ENCODE data around the gene SLC20A1. TPM values are rescaled to one million over a fixed set of nuclear protein-coding genes. Genes with fewer than 3 reads are reported as not detected.

The SLC20A1 gene
- polyA plus RNA-seq, 3 donors, result 36.1 to 41.8 (median 40.9) TPM

- no peak for DNase-seq (ENCODE audit: low read depth in 3 of 3, low spot score in 2 of 3)
These were observed 20.1 kb upstream of the SLC20A1 start for GRCh38 chr2:112625474-112626114.

DNA sequence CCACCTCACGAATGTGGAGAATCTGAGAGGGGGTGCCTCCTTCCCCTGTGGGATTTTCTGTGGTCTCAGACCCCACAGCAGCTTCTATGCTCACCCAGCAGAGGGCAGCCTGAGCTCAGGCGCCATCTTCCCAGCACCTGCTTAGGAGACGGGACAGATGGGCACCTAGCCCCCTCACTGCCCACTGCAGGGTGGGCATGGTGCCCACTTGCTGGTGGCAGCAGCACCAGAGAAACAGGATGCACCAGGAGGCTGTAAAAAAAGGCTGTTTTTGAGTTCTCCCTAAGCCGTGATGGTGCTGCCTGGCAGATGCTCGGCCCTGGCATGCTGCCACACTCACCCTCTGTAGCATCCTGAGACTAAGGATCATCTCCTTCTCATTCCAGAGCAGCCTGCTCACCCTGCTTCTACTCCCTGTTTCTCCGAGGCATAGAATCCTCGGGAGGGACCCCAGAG is 19.1 kb upstream of the SLC20A1 start:
- DNase-seq (ENCODE audit: low read depth in 3 of 3, low spot score in 2 of 3), result no peak

DNA sequence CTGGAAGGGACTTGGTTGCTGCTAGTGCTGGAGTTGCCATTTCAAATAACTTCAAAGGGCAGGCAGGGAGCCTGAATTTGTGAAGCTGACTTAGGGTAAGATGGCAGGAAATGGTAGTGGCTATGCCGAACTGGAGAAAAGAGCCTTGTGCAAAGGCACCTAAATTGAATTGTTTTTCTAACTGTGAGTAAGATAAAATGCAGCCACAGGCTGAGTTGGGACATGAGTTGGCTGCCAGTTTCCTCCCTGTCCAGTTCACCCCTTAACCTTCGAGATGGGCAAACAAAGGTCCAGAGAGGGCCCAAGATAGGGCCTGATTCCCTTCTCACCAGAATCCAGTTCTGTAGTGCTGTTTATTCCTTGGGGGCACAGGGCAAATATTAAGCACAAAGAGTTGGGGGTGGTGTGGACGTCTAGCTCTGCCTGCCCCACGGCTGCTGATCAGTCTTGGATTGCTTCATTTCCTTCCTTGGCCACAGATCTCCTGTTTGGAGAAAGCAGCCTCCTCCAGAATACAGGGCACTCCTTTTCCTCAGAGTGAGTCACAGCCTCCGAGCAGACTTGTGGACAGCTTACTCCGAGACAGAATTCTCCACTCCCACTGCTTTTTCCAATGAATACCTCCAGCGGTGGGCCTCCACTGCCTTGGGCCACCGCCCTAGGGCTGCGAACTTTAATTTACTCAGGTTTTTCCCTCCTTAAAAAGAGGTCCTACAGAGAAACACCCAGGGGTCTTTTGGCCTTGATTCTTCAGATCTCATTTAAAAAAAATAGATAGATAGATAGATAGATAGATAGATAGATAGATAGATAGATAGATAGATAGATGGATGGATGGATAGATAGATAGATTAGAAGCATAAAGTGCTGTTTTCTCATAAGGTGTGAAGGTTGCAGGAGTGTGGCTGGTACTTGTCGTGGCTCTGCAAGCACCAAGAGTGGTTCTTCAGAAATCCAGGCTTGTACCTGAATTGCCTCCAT is 18.4 kb upstream of the SLC20A1 start:
- DNase-seq (ENCODE audit: low read depth in 3 of 3, low spot score in 2 of 3), result no peak

- DNase-seq (ENCODE audit: low read depth in 3 of 3, low spot score in 2 of 3), result no peak
These were observed 16.5 kb upstream of the SLC20A1 start for GRCh38 chr2:112629224-112629623.

DNA sequence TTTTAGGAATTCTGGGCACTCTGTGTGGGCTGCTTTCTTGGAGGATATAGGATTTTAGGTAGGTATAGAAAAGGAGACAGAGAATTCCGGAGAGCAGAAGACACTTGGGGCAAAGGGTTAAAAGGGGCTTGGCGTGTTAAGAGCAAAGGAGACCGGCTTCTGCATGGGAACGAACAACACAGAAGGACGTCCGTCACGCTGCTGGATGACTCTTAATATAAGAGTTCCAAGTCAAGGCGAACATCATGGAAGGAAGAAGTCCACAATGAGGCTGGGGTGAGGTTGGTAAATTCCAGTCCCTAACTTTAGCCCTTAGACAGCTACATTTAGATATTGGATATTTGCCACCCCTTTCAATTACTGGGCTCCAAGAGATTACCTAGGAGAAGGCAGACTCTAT is 15.9 kb upstream of the SLC20A1 start:
- no peak for DNase-seq (ENCODE audit: low read depth in 3 of 3, low spot score in 2 of 3)

DNA sequence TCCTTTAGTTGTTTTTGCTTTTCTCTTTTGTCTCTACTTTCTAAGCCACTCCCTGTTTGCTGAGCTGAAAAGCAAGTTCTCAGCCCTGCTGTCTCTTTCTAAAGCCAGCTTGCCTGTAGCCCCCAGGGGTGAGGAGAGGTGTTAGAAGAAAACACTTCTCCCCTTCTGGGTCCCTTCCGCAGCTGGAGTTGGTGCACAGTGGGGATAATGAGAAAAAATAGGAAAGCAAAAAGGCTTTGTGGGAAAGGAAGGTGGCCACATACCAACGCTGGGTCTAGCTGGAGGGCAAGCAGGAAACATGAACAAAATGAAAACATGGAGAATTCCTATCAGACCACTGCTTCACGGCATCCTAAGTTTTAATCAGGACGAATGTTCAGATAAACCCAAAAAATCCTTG is 15.5 kb upstream of the SLC20A1 start:
- DNase-seq (ENCODE audit: low read depth in 3 of 3, low spot score in 2 of 3), result no peak

DNA sequence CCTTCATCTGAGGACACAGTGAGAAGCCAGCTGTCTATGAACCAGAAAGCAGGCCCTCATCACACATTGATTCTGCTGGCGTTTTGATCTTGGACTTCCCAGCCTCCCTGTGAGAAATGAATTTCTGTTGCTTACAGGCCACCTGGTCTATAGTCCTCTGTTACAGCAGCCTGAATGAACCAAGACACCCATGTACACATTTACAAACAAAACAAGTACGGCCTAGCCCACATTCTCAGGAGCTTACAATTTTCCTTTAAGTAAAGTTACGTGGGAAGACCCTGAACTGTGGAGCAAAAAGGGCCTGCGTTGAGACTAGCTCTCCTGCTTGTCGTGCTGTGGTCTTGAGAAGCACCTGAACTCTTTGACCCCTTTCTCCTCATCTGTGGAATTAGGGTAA is 12.0 kb upstream of the SLC20A1 start:
- no peak for DNase-seq (ENCODE audit: low read depth in 3 of 3, low spot score in 2 of 3)

- no peak for DNase-seq (ENCODE audit: low read depth in 3 of 3, low spot score in 2 of 3)
These were observed 11.4 kb upstream of the SLC20A1 start for GRCh38 chr2:112634153-112634873.

- DNase-seq (ENCODE audit: low read depth in 3 of 3, low spot score in 2 of 3), result no peak
These were observed 10.9 kb upstream of the SLC20A1 start for GRCh38 chr2:112634874-112635157.

DNA sequence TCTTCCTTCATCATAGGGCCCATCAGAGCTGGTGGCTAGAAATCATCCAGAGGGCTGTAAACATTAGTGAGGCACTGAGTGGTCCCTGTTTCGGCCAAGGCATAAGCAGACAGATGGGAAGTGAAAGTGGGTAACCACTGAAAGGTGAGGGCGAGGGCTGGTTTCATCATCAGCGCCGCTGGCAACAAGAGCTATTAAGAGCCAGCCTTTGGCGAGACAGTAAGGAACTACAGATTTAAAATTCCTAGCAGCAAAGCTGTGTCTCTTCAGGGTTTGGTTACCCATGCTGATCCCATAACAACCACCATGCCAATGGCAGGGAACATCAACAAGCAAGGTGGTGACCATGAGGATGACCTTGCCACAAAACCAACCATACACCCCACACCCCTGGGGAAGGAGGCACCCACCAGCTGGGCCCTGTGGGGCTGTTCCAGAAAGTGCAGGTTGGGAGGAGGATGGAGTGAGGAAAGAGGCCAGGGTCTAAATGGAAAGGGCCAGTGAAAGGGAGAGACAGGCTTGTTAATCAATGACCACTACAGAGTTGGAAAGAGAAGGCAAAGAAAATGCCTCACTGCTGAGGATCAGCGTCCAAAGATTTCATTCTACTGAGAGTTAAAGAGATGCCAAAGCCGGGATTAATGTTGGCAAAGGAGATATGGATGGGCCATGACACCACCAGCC is 9.0 kb upstream of the SLC20A1 start:
- no peak for DNase-seq (ENCODE audit: low read depth in 3 of 3, low spot score in 2 of 3)

- no peak for DNase-seq (ENCODE audit: low read depth in 3 of 3, low spot score in 2 of 3)
These were observed 8.5 kb upstream of the SLC20A1 start for GRCh38 chr2:112637289-112637660.

- no peak for DNase-seq (ENCODE audit: low read depth in 3 of 3, low spot score in 2 of 3)
These were observed 5.8 kb upstream of the SLC20A1 start for GRCh38 chr2:112639936-112640335.

- DNase-seq (ENCODE audit: low read depth in 3 of 3, low spot score in 2 of 3), result no peak
These were observed 5.3 kb upstream of the SLC20A1 start for GRCh38 chr2:112640467-112640799.

DNA sequence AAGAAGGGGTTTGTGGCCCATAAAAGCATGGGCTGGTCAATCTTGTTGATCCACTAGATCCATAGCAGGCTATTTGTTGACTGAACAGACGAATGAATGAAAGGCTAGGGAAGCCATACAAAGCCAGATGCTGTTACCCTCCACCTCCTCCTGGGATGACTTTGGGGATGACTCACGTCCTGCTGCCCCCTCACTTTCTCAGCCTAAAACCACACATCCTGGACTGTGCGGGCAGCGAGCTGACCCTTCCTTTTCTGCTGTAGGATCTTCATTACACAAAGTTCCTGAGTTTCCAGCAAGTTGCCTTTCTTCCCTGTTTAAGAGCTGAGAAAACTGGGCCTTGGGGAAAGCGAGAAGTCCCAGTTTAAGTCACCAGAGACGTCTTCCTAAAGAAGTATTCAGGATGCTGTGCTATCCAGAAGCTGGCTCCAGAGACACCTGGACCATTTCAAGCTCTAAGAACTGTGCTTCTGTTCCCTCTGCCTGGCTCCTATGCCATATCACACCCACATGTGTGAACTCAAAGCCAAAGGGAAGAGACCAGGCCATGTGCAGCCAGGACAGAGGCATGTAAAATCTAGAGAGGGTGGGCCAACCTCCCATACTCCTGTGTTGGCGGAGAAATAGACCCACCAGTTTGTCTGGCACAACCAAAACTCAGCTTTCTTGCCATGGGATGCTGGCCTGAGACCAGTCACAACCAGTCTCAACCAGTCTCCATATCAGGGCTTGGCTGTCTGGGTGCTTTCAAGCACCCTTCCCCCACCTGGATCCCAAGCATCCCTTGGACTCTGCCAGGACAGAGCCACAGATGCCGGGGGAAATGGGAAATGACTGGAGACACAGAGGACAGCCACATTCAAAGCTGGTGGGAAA is 4.7 kb upstream of the SLC20A1 start:
- no peak for DNase-seq (ENCODE audit: low read depth in 3 of 3, low spot score in 2 of 3)

DNA sequence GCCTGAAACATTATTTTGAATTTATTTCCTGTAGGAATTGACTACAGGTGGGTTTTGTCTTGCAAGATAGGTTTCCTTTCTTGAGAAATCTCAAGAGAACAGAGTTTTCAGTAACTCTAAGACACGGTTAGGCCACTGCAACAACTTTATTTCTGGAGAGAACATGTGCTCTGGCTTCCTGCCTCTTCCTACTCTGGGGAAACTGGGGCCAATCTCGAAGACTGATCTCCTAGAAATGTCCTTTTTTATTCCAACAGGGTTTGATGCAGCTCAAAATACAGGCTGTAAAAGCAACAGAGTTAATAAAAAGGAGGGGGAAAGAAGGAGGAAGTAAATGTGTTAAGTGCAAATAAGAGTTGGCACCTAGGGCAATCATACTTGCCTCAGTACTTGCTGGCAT is 4.0 kb upstream of the SLC20A1 start:
- no peak for DNase-seq (ENCODE audit: low read depth in 3 of 3, low spot score in 2 of 3)

DNA sequence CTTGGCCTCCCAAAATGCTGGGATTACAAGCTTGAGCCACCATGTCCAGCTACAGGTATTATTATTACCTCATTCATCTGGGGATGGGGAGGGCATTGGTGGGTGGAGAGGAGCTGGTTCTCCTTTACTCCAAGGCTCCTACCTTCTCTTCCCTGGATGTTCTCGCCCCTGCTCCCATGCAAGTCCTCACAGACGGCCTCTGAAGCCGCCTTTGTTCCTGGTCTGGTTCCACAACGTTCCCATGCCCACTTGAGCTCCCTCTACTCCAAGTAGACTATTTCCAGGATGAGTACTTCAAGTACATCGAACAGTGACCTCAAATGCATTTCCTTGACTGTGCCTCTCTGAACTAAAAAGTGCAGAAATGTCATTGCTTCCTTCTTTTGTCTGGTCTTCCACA is 3.2 kb upstream of the SLC20A1 start:
- DNase-seq (ENCODE audit: low read depth in 3 of 3, low spot score in 2 of 3), result no peak

GRCh38 chr2:112642966-112643365 is 2.8 kb upstream of the SLC20A1 start:
- no peak for DNase-seq (ENCODE audit: low read depth in 3 of 3, low spot score in 2 of 3)

DNA sequence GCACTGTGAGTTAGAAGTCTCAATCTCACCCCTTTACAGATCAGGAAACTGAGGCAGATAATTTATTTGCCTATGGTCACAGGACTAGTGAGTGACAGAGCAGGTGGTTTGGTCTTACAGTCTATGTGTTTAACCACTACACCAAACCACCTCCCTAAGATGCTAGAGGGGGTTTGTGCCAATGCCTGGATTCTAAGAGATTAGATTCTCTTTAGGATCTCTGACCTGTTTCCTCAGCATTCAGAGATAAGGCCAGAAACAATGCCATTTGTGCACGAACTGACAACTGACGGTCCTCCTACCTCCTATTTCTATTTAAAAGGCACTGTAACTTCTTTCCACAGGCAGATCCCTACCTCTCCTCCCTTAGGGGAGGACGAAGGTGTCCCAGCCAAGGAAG is 2.3 kb upstream of the SLC20A1 start:
- no peak for DNase-seq (ENCODE audit: low read depth in 3 of 3, low spot score in 2 of 3)

DNA sequence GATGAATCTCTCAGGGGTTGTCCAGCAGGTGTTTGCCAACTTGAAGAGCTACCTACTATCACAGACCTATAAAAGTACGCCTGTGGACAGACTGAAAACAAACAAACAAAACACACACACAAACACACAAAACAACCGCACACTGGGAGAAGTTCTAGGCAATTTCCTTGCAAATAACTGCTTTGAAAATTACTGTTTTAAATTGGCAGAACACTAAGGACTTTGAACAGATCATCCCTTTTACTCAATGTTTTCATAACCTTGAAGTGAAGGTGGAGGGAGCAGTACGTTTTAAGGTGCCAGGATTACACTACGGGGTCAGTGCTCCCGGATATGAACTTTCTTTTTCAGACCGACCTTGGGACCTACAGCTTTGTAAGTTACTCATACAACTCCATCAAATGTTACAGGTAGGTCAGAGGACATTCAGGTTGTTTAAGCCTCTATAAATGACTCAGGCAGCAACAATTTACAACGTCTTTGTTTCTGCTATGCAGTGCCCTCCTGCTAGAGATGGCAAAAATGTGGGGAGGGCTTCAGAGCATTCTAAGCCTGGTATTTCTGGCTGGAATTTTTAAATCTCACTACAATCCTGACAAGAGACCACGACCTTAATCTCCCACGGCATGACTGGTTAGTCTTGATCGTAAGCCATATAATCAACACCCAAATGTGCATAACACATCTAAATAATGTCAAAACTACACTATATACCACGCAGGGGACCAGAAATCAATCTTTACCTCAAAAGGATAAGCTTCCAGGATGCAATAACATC is 1.4 kb upstream of the SLC20A1 start:
- no peak for DNase-seq (ENCODE audit: low read depth in 3 of 3, low spot score in 2 of 3)
